Gastrocnemius medialis (tissue), 4 donors: ENCODE data around the gene LRMDA.

Experiments used
- POLR2A ChIP-seq, 2 donors: fragments of 450-650 bp; IDR thresholded peaks; one replicate each; pipeline ENCODE4 v1.6.1; 2017; ENCODE audit warnings: antibody characterized with exemption in 2 of 2, mild to moderate bottlenecking in 2 of 2, moderate library complexity in 2 of 2
- TF ChIP-seq, protein P1 (sequence below), 5 experiments: fragments of 450-650 bp in 3 of 5; fragments of 200-600 bp in 2 of 5; sonication (generic) in 2 of 5; IDR thresholded peaks in 4 of 5; conservative IDR thresholded peaks in 1 of 5; 1 replicate in 4 of 5; 2 replicates in 1 of 5; pipeline ENCODE4 v1.5.1; 2016 to 2019; ENCODE audit warnings: antibody characterized with exemption in 5 of 5, mild to moderate bottlenecking in 3 of 5, moderate library complexity in 3 of 5

DNA sequence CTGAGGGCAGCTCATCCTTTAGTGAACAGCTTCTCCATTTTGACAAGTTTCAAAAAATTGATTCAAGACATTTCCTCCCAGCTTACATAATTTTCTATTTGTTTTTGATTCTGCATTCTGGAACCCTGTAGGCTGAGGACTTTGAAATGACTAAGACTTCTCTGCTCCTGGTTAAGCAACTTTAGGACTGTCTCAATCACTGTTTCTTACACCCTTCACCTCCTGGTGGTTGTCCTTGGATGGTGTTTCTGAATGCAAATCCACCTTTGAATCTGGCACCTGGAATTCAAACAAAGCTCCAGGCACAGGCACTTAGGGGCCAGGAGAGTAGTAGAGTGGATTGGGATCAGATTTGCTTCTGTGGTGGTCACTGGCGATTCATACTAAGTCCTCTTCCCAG lies 595.5 kb downstream of the LRMDA start:
- TF ChIP-seq, protein P1, sequence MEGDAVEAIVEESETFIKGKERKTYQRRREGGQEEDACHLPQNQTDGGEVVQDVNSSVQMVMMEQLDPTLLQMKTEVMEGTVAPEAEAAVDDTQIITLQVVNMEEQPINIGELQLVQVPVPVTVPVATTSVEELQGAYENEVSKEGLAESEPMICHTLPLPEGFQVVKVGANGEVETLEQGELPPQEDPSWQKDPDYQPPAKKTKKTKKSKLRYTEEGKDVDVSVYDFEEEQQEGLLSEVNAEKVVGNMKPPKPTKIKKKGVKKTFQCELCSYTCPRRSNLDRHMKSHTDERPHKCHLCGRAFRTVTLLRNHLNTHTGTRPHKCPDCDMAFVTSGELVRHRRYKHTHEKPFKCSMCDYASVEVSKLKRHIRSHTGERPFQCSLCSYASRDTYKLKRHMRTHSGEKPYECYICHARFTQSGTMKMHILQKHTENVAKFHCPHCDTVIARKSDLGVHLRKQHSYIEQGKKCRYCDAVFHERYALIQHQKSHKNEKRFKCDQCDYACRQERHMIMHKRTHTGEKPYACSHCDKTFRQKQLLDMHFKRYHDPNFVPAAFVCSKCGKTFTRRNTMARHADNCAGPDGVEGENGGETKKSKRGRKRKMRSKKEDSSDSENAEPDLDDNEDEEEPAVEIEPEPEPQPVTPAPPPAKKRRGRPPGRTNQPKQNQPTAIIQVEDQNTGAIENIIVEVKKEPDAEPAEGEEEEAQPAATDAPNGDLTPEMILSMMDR (IDR thresholded peaks at IDR 0.05 in 4 of 5, conservative IDR thresholded peaks at IDR 0.05 in 1 of 5): no peak
- no peak for TF ChIP-seq POLR2A (IDR thresholded peaks at IDR 0.05)
